SK-N-SH treated with all-trans-retinoic acid at 6 μM for 48 hours (cell line): ENCODE data around the gene TGFBR2.

ENCODE experiments used
- ATAC-seq: fragments of 200-7000 bp; cut with Tn5 transposase; 3 replicates; pipeline ENCODE4 v1.9.1; 2020; ENCODE audit warnings: mild to moderate bottlenecking, moderate library complexity
- ARNTL ChIP-seq: fragments of 450-650 bp; formaldehyde crosslinking; IDR thresholded peaks from 2 replicates; pipeline ENCODE4 v1.5.0; 2020; ENCODE audit warnings: low read depth, mild to moderate bottlenecking, moderate library complexity, borderline replicate concordance
- BACH2 ChIP-seq: fragments of 250-450 bp; sonication (Bioruptor Pico); IDR thresholded peaks from 2 replicates; pipeline ENCODE4 v1.9.0; 2021; ENCODE audit warnings: mild to moderate bottlenecking, borderline replicate concordance
- CREB5 ChIP-seq: fragments of 250-450 bp; sonication (Bioruptor Pico); IDR thresholded peaks from 2 replicates; pipeline ENCODE4 v1.5.1; 2020; ENCODE audit warnings: low read depth, mild to moderate bottlenecking, moderate library complexity
- CSDC2 ChIP-seq: fragments of 250-450 bp; sonication (Bioruptor Pico); IDR thresholded peaks from 2 replicates; pipeline ENCODE4 v1.5.0; 2020; ENCODE audit warnings: mild to moderate bottlenecking, moderate library complexity
- CSRNP3 ChIP-seq: fragments of 250-450 bp; sonication (Bioruptor Pico); IDR thresholded peaks from 2 replicates; pipeline ENCODE4 v1.5.1; 2021; ENCODE audit warnings: mild to moderate bottlenecking, moderate library complexity
- ESRRG ChIP-seq: fragments of 250-450 bp; sonication (Bioruptor Pico); IDR thresholded peaks from 2 replicates; pipeline ENCODE4 v1.6.1; 2021; ENCODE audit warnings: mild to moderate bottlenecking
- GLIS3 ChIP-seq: fragments of 250-450 bp; sonication (Bioruptor Pico); IDR thresholded peaks from 2 replicates; pipeline ENCODE4 v1.5.0; 2020; ENCODE audit warnings: mild to moderate bottlenecking, moderate library complexity
- ISL1 ChIP-seq: fragments of 250-450 bp; sonication (Bioruptor Pico); IDR thresholded peaks from 2 replicates; pipeline ENCODE4 v2.1.2; 2022; ENCODE audit warnings: mild to moderate bottlenecking, moderate library complexity
- OSR1 ChIP-seq: fragments of 250-450 bp; sonication (Bioruptor Pico); IDR thresholded peaks from 2 replicates; pipeline ENCODE4 v1.8.0; 2022; ENCODE audit warnings: moderate library complexity, mild to moderate bottlenecking, inconsistent platforms
- POU6F1 ChIP-seq: fragments of 250-450 bp; sonication (Bioruptor Pico); IDR thresholded peaks from 2 replicates; pipeline ENCODE4 v1.8.0; 2021; ENCODE audit warnings: low read depth, mild to moderate bottlenecking, moderate library complexity, borderline replicate concordance
- PPARA ChIP-seq: fragments of 250-450 bp; sonication (Bioruptor Pico); IDR thresholded peaks from 2 replicates; pipeline ENCODE4 v1.5.0; 2020; ENCODE audit warnings: mild to moderate bottlenecking, borderline replicate concordance
- RARB ChIP-seq: fragments of 250-450 bp; sonication (Bioruptor Pico); IDR thresholded peaks from 2 replicates; pipeline ENCODE4 v1.8.0; 2021; ENCODE audit warnings: mild to moderate bottlenecking, moderate library complexity
- SNAI2 ChIP-seq: fragments of 250-450 bp; sonication (Bioruptor Pico); IDR thresholded peaks from 2 replicates; pipeline ENCODE4 v1.5.0; 2020; ENCODE audit warnings: mild to moderate bottlenecking, moderate library complexity
- TCF4 ChIP-seq: fragments of 250-450 bp; sonication (Bioruptor Pico); IDR thresholded peaks from 2 replicates; pipeline ENCODE4 v1.8.0; 2021; ENCODE audit warnings: mild to moderate bottlenecking, moderate library complexity, borderline replicate concordance
- TSHZ2 ChIP-seq: fragments of 250-450 bp; sonication (Bioruptor Pico); IDR thresholded peaks from 2 replicates; pipeline ENCODE4 v1.5.0; 2020; ENCODE audit warnings: mild to moderate bottlenecking, moderate library complexity
- ZC3H10 ChIP-seq: fragments of 250-450 bp; sonication (Bioruptor Pico); IDR thresholded peaks from 2 replicates; pipeline ENCODE4 v1.5.1; 2021; ENCODE audit warnings: mild to moderate bottlenecking, moderate library complexity
- ZFP3 ChIP-seq: fragments of 250-450 bp; sonication (Bioruptor Pico); IDR thresholded peaks from 2 replicates; pipeline ENCODE4 v1.5.0; 2020; ENCODE audit warnings: mild to moderate bottlenecking, moderate library complexity
- ZFP30 ChIP-seq: fragments of 450-650 bp; formaldehyde crosslinking; IDR thresholded peaks from 2 replicates; pipeline ENCODE4 v1.5.0; 2022; ENCODE audit warnings: mild to moderate bottlenecking, moderate library complexity
- ZNF565 ChIP-seq: fragments of 450-650 bp; formaldehyde crosslinking; conservative IDR thresholded peaks from 2 replicates; pipeline ENCODE4 v1.5.0; 2020; ENCODE audit warnings: low read depth, mild to moderate bottlenecking, moderate library complexity
- ZNF70 ChIP-seq: fragments of 450-650 bp; formaldehyde crosslinking; IDR thresholded peaks from 2 replicates; pipeline ENCODE4 v1.5.0; 2020; ENCODE audit warnings: mild to moderate bottlenecking, moderate library complexity
- ZNF8 ChIP-seq: fragments of 450-650 bp; formaldehyde crosslinking; IDR thresholded peaks from 2 replicates; pipeline ENCODE4 v1.5.0; 2020; ENCODE audit warnings: mild to moderate bottlenecking, moderate library complexity

The TGFBR2 gene

GRCh38 chr3:30620402-30621360 lies 14.3 kb downstream of the TGFBR2 start:
- no peak for ATAC-seq
- TF ChIP-seq SNAI2 (CRISPR knock-in tag) = no peak
- no peak for TF ChIP-seq ARNTL
- TF ChIP-seq RARB = no peak
- TF ChIP-seq ESRRG = no peak
- no peak for TF ChIP-seq ZNF565 (CRISPR knock-in tag)
- TF ChIP-seq CREB5 = no peak
- TF ChIP-seq CSRNP3 = no peak

- TF ChIP-seq ZNF70 (CRISPR knock-in tag) = no peak
- no peak for TF ChIP-seq CSDC2 (CRISPR knock-in tag)
- no peak for TF ChIP-seq CSRNP3
- no peak for TF ChIP-seq ZFP30 (CRISPR knock-in tag)
- no peak for TF ChIP-seq SNAI2 (CRISPR knock-in tag)
- no peak for TF ChIP-seq ZC3H10 (CRISPR knock-in tag)
- TF ChIP-seq RARB = no peak
- no peak for TF ChIP-seq PPARA (CRISPR knock-in tag)
- TF ChIP-seq POU6F1 = no peak
- no peak for TF ChIP-seq ZFP3 (CRISPR knock-in tag)
- no peak for TF ChIP-seq BACH2 (CRISPR knock-in tag)
- no peak for TF ChIP-seq CREB5
- no peak for TF ChIP-seq TCF4 (CRISPR knock-in tag)
- no peak for TF ChIP-seq ISL1
- no peak for TF ChIP-seq OSR1
- TF ChIP-seq ZNF8 (CRISPR knock-in tag) = no peak
- TF ChIP-seq ARNTL = no peak
- no peak for TF ChIP-seq GLIS3 (CRISPR knock-in tag)
- TF ChIP-seq TSHZ2 (CRISPR knock-in tag) = no peak
- no peak for TF ChIP-seq ESRRG
- ATAC-seq = no peak
These were observed 15.2 kb downstream of the TGFBR2 start for GRCh38 chr3:30621576-30621975.
